Fibroblast of lung (primary cell): ENCODE data around the gene NFYB. TPM values are rescaled to one million over a fixed set of nuclear protein-coding genes. Genes with fewer than 3 reads are reported as not detected.
A peak's percentile ranks its signal among the peaks of the same experiment; 100 is the strongest.

Experiments used
- DNase-seq, 2 donors: peaks; one replicate each; pipeline versions ENCODE4 v3.0.0 to v3.0.0-alpha.2; 2010; ENCODE audit warnings: low read depth in 2 of 2
- H2AFZ ChIP-seq: 2 replicates; pipeline ENCODE4 v1.5.1; 2012; ENCODE audit warnings: low read length, control low read depth, inconsistent platforms
- H3K27ac ChIP-seq: 2 replicates; pipeline ENCODE4 v1.5.1; 2011; ENCODE audit warnings: low read length, control low read depth; ENCODE audit not compliant: insufficient read depth
- H3K27me3 ChIP-seq: 2 replicates; pipeline ENCODE4 v1.5.1; 2011; ENCODE audit warnings: mild to moderate bottlenecking, low read length; ENCODE audit not compliant: control insufficient read depth, insufficient read depth
- H3K36me3 ChIP-seq: 2 replicates; pipeline ENCODE4 v1.5.1; 2011; ENCODE audit warnings: low read length; ENCODE audit not compliant: control insufficient read depth, insufficient read depth
- H3K4me1 ChIP-seq: 2 replicates; pipeline ENCODE4 v1.5.1; 2011; ENCODE audit warnings: low read length; ENCODE audit not compliant: control insufficient read depth, insufficient read depth; ENCODE audit errors: extremely low read depth
- H3K4me2 ChIP-seq: 2 replicates; pipeline ENCODE4 v1.5.1; 2011; ENCODE audit warnings: low read length, control low read depth; ENCODE audit not compliant: insufficient read depth; ENCODE audit errors: extremely low read depth
- H3K4me3 ChIP-seq, 4 experiments: fragments of 200-600 bp in 1 of 4; sonication (generic) in 1 of 4; replicated peaks in 1 of 4; 2 replicates each; pipeline ENCODE4 v1.5.1; 2011 to 2016; ENCODE audit warnings: low read length in 4 of 4, low read depth in 3 of 4, mild to moderate bottlenecking in 3 of 4, control low read depth in 2 of 4, inconsistent platforms in 1 of 4, mixed read lengths in 1 of 4; ENCODE audit not compliant: insufficient read depth in 1 of 4; ENCODE audit errors: control extremely low read depth in 1 of 4
- H3K79me2 ChIP-seq: 2 replicates; pipeline ENCODE4 v1.5.1; 2012; ENCODE audit warnings: mild to moderate bottlenecking, low read length, inconsistent platforms; ENCODE audit not compliant: control insufficient read depth, insufficient read depth
- H3K9ac ChIP-seq: 2 replicates; pipeline ENCODE4 v1.5.1; 2011; ENCODE audit warnings: mild to moderate bottlenecking, low read length, control low read depth; ENCODE audit not compliant: insufficient read depth
- H3K9me3 ChIP-seq: 2 replicates; pipeline ENCODE4 v1.5.1; 2012; ENCODE audit warnings: low read depth, low read length; ENCODE audit not compliant: control insufficient read depth, insufficient read depth
- H4K20me1 ChIP-seq: 2 replicates; pipeline ENCODE4 v1.5.1; 2011; ENCODE audit warnings: low read length; ENCODE audit not compliant: control insufficient read depth, insufficient read depth; ENCODE audit errors: extremely low read depth
- EZH2 ChIP-seq: IDR thresholded peaks from 2 replicates; pipeline ENCODE4 v1.5.1; 2012; ENCODE audit warnings: low read length, control low read depth, mild to moderate bottlenecking; ENCODE audit errors: missing control alignments
- polyA plus RNA-seq, 2 donors: library from polyadenylated mRNA; depleted of rRNA in 1 of 2; stranded (reverse) in 1 of 2; unstranded in 1 of 2; fragments of >200 nt; gene quantifications; 2 replicates each; pipeline ENCODE4 v1.2.1, GENCODE V29; 2011 to 2012; ENCODE audit warnings: missing spikeins in 1 of 2
- total RNA-seq: library from RNA; depleted of rRNA; stranded (reverse); fragments of >200 nt; gene quantifications from 2 replicates; pipeline ENCODE4 v1.2.1, GENCODE V29; 2014
- TF ChIP-seq, protein P1 (sequence below), 2 donors: IDR thresholded peaks in 1 of 2; conservative IDR thresholded peaks in 1 of 2; 1 replicate in 1 of 2; 2 replicates in 1 of 2; pipeline ENCODE4 v1.5.1; 2011 to 2012; ENCODE audit warnings: low read length in 2 of 2, control low read depth in 1 of 2, inconsistent platforms in 1 of 2, low read depth in 1 of 2, mild to moderate bottlenecking in 1 of 2

NFYB gene
- total and polyA plus RNA-seq, 2 donors (not counting 1 experiment from before 2014, with no cell fraction given) = 32.2 to 39.9 TPM

GRCh38 chr12:104094284-104094683 is 43.7 kb downstream of the NFYB start:
- no peak overlapping the region for H3K4me2 ChIP-seq
- TF ChIP-seq EZH2 = no peak
- TF ChIP-seq, protein P1, sequence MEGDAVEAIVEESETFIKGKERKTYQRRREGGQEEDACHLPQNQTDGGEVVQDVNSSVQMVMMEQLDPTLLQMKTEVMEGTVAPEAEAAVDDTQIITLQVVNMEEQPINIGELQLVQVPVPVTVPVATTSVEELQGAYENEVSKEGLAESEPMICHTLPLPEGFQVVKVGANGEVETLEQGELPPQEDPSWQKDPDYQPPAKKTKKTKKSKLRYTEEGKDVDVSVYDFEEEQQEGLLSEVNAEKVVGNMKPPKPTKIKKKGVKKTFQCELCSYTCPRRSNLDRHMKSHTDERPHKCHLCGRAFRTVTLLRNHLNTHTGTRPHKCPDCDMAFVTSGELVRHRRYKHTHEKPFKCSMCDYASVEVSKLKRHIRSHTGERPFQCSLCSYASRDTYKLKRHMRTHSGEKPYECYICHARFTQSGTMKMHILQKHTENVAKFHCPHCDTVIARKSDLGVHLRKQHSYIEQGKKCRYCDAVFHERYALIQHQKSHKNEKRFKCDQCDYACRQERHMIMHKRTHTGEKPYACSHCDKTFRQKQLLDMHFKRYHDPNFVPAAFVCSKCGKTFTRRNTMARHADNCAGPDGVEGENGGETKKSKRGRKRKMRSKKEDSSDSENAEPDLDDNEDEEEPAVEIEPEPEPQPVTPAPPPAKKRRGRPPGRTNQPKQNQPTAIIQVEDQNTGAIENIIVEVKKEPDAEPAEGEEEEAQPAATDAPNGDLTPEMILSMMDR (conservative IDR thresholded peaks at IDR 0.05 in 1 of 2, IDR thresholded peaks at IDR 0.05 in 1 of 2; ENCODE audit: low read depth in 1 of 2, low read length in 2 of 2) = no peak
- peak; percentile 32 to 77 for DNase-seq
- H3K27ac ChIP-seq = no peak overlapping the region
- peaks cover 5% of the 10 kb centered on the region for H3K36me3 ChIP-seq
- no peak overlapping the region for H3K9ac ChIP-seq
- H3K9me3 ChIP-seq = no peaks in the 10 kb centered on the region
- H3K79me2 ChIP-seq = no peaks in the 10 kb centered on the region
- H3K27me3 ChIP-seq = no peaks in the 10 kb centered on the region
- H3K4me3 ChIP-seq = no peak overlapping the region
- no peak overlapping the region for H2AFZ ChIP-seq
- H3K4me1 ChIP-seq = no peaks in the 10 kb centered on the region
- no peaks in the 10 kb centered on the region for H4K20me1 ChIP-seq

GRCh38 chr12:104091136-104091535 is 46.9 kb downstream of the NFYB start:
- no peak overlapping the region for H3K4me2 ChIP-seq
- TF ChIP-seq, protein P1 (conservative IDR thresholded peaks at IDR 0.05 in 1 of 2, IDR thresholded peaks at IDR 0.05 in 1 of 2; ENCODE audit: low read depth in 1 of 2, low read length in 2 of 2) = no peak
- no peak for TF ChIP-seq EZH2
- H3K9ac ChIP-seq = no peak overlapping the region
- DNase-seq = no peak
- no peaks in the 10 kb centered on the region for H3K79me2 ChIP-seq
- no peak overlapping the region for H3K27ac ChIP-seq
- H2AFZ ChIP-seq = no peak overlapping the region
- no peaks in the 10 kb centered on the region for H3K27me3 ChIP-seq
- no peaks in the 10 kb centered on the region for H3K4me1 ChIP-seq
- H4K20me1 ChIP-seq = no peaks in the 10 kb centered on the region
- no peak overlapping the region for H3K4me3 ChIP-seq
- no peaks in the 10 kb centered on the region for H3K9me3 ChIP-seq
- peaks cover 6% of the 10 kb centered on the region for H3K36me3 ChIP-seq

DNA sequence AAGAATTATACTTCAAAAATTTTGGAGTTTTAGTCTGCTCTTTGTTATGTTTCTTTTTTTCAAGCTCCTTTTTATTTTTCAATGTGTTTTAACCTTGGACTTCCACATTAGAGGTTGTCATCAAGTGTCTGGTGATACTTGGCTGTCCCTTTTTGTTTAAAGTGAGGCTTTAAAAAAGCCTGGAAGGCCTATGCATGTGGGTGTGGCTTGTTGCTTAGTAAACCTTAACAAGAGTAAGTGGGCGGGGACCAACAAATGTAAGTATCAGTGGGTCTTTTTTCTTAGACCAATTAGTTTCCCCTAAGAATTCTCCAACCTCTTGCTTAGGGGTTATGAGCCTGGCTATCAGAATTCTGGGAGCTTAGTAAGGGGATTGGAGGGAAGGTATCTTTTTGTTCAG is 47.3 kb downstream of the NFYB start:
- H3K79me2 ChIP-seq = no peaks in the 10 kb centered on the region
- no peaks in the 10 kb centered on the region for H3K27me3 ChIP-seq
- H3K36me3 ChIP-seq = peaks cover 6% of the 10 kb centered on the region
- H2AFZ ChIP-seq = no peak overlapping the region
- H3K4me1 ChIP-seq = no peaks in the 10 kb centered on the region
- H3K4me2 ChIP-seq = no peak overlapping the region
- no peak overlapping the region for H3K4me3 ChIP-seq
- no peak overlapping the region for H3K27ac ChIP-seq
- DNase-seq = no peak
- H3K9me3 ChIP-seq = no peaks in the 10 kb centered on the region
- no peaks in the 10 kb centered on the region for H4K20me1 ChIP-seq
- TF ChIP-seq EZH2 = no peak
- TF ChIP-seq, protein P1 (conservative IDR thresholded peaks at IDR 0.05 in 1 of 2, IDR thresholded peaks at IDR 0.05 in 1 of 2; ENCODE audit: low read depth in 1 of 2, low read length in 2 of 2) = no peak
- H3K9ac ChIP-seq = no peak overlapping the region
